Retinal pigment epithelial cell (primary cell): Measurements from ENCODE around the gene POLR2E.

Experiments used
- DNase-seq: peaks from one replicate; pipeline ENCODE4 v3.0.0-alpha.2; 2010; ENCODE audit warnings: low read depth
- H3K4me3 ChIP-seq: 2 replicates; pipeline ENCODE4 v1.5.1; 2011; ENCODE audit warnings: mild to moderate bottlenecking, low read length, control low read depth, moderate library complexity
- TF ChIP-seq, protein P1 (sequence below): conservative IDR thresholded peaks from 2 replicates; pipeline ENCODE4 v1.5.1; 2011; ENCODE audit warnings: low read depth, low read length, control low read depth, inconsistent platforms

Gene POLR2E

DNA sequence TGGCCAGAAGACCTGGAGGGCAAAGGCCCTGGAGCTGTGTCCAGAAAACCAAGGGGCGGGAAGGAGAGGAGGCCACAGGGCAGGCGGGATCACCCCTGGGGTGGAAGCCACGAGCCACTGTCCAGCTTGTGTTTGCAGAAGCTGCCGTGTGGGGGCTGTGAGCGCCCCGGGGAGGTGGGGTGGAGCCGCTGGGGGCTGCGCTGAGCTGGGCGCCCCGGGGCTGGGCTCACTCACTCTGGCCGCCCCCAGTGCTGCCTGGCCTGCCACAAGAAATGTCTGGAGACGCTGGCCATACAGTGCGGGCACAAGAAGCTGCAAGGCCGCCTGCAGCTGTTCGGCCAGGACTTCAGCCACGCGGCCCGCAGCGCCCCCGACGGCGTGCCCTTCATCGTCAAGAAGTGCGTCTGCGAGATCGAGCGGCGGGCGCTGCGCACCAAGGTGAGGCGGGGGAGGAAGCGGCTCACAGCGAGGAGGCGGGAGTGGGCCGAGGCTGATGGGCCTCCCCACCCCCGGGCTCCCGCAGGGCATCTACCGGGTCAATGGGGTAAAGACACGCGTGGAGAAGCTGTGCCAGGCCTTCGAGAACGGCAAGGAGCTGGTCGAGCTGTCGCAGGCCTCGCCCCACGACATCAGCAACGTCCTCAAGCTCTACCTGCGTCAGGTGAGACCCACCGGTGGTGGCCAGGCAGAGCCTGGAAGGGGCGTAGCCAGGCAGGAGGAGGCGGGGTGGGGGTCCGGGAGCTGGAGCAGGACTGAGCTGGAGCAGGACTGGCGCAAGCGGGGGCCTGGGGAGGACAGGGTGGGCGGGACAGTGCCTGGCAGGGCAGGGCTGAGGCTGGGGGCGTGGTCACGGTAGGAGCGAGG, 13.6 kb downstream of the POLR2E start:
- no peak for DNase-seq
- TF ChIP-seq, protein P1, sequence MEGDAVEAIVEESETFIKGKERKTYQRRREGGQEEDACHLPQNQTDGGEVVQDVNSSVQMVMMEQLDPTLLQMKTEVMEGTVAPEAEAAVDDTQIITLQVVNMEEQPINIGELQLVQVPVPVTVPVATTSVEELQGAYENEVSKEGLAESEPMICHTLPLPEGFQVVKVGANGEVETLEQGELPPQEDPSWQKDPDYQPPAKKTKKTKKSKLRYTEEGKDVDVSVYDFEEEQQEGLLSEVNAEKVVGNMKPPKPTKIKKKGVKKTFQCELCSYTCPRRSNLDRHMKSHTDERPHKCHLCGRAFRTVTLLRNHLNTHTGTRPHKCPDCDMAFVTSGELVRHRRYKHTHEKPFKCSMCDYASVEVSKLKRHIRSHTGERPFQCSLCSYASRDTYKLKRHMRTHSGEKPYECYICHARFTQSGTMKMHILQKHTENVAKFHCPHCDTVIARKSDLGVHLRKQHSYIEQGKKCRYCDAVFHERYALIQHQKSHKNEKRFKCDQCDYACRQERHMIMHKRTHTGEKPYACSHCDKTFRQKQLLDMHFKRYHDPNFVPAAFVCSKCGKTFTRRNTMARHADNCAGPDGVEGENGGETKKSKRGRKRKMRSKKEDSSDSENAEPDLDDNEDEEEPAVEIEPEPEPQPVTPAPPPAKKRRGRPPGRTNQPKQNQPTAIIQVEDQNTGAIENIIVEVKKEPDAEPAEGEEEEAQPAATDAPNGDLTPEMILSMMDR = no peak
- no peak overlapping the region for H3K4me3 ChIP-seq

DNA sequence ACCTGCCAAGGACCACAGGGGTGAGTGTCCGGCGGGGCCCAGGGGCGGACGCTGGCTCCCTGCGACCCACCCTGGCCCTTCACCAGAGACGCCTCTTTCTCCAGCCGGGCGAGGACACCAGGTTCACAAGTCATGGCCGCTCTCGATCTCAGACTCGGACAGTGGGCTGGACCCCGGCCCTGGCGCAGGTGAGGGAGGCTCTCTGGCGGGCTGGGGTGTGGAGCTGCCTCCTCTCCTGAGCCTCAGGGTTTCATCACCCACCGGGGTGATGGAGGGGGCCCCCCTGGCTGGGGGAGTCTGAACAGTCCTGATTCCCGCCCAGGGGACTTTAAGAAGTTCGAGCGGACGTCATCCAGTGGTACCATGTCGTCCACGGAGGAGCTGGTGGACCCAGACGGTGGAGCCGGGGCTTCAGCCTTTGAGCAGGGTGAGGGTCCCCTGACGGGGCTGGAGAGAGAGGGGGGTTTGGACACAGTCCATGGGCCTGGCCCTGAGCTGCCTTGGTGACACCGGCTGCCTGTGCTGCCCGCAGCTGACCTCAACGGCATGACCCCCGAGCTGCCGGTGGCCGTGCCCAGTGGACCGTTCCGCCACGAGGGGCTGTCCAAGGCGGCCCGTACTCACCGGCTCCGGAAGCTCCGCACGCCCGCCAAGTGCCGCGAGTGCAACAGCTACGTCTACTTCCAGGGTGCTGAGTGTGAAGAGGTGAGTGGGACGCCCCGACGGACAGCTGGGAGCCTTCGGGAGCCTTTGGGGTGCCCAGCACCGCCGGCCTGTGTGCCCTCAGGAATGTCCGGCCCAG, 14.6 kb downstream of the POLR2E start:
- DNase-seq = no peak
- H3K4me3 ChIP-seq = no peak overlapping the region
- TF ChIP-seq, protein P1 = no peak

DNA sequence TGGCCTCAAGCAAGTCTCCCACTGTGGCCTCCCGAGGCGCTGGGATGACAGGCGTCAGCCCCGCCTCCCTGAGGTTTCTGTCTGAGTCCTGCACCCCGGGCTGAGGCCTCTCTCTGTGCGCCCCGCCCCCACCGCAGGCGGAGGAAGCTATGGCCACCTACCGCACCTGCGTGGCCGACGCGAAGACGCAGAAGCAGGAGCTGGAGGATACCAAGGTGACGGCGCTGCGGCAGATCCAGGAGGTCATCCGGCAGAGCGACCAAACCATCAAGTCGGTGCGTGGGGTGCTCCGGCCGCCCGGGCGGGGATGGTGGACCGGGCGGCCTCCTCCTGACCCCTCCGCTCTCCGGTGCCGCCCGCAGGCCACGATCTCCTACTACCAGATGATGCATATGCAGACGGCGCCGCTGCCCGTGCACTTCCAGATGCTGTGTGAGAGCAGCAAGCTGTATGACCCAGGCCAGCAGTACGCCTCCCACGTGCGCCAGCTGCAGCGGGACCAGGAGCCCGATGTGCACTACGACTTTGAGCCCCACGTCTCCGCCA, 15.5 kb downstream of the POLR2E start:
- DNase-seq = no peak
- no peak overlapping the region for H3K4me3 ChIP-seq
- TF ChIP-seq, protein P1 = no peak

DNA sequence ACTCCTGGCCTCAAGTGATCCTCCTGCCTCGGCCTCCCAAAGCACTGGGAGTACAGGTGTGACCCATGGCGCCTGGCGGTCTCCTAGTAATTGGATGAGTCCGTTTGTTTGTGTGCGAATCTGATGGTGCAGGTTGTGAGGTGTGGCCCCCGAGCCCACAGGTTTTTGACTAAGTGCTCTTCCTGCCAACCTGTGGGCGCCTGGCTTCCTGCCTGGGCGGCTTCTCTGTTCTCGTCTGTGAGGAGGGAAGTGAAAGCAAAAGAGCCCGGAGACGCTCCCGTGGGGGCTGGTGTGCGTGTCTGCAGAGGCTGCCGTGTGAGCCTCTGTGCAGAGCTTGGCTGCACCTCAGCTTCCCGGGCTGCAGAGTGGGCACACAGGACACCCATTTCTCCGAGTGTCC, 18.2 kb downstream of the POLR2E start:
- no peak overlapping the region for H3K4me3 ChIP-seq
- DNase-seq = no peak
- TF ChIP-seq, protein P1 = no peak

DNA sequence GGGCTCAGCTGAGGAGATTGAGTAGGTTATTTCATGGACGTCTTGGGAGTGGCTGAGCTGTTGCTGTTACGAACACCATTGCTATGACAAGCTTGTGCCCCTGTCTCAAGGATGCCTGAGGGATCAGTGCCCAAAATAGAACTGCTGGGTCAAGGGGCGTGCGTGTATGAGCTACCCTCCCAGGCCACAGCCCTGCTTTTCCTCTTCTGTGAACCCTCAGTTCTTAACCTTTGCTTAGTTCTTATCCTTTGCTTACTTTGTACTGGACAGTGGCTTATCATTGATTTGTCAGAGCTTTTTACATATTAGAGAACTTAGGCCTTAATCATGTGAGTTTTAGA, 19.2 kb downstream of the POLR2E start:
- TF ChIP-seq, protein P1 = no peak
- no peak overlapping the region for H3K4me3 ChIP-seq
- DNase-seq = no peak

DNA sequence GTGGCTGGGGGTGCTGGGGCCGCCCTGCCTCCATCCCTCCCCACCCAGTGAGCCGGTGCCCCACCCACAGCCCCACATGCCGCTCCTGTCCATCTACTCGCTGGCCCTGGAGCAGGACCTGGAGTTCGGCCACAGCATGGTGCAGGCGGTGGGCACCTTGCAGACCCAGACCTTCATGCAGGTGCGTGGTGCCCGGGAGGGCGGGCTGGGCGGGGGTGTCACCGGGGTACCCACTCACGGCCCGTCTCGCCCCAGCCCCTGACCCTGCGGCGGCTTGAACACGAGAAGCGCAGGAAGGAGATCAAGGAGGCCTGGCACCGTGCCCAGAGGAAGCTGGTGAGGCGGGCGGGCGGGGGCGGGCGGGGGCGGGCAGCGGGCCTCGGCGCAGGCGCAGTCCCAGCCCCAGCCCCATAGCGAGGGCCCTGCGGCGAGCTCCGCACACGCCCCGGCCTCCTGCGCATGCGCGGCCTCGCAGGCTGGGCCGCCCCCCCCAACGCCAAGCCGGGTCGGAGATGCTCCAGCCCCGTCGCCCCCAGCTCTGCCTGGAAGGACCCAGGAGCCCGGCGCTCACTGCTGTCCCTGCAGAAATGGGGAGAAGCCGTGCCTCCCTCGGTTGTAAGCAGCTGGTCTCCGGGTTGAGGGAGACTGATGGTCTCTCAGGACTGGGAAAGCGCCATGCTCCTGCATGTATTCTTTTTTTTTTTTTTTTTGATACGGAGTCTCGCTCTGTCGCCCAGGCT, 20.5 kb downstream of the POLR2E start:
- no peak overlapping the region for H3K4me3 ChIP-seq
- no peak for DNase-seq
- TF ChIP-seq, protein P1 = no peak
